Stimulated activated CD8-positive, alpha-beta memory T cell treated with anti-CD3 and anti-CD28 coated beads, Interleukin-7, amount 100 ng/mL, for 48 hours (primary cell): ENCODE data around the gene PIP.
"Not testable (repeated sequence)": the region's sequence is repeated elsewhere in the genome, so short reads cannot be mapped to it uniquely, and the experiment has no call there.

Experiments
- DNase-seq, 2 donors: peaks; one replicate each; pipeline ENCODE4 v3.0.0-alpha.2; 2020; ENCODE audit warnings: low read depth in 1 of 2; ENCODE audit errors: extremely low read depth in 1 of 2

PIP gene

DNA sequence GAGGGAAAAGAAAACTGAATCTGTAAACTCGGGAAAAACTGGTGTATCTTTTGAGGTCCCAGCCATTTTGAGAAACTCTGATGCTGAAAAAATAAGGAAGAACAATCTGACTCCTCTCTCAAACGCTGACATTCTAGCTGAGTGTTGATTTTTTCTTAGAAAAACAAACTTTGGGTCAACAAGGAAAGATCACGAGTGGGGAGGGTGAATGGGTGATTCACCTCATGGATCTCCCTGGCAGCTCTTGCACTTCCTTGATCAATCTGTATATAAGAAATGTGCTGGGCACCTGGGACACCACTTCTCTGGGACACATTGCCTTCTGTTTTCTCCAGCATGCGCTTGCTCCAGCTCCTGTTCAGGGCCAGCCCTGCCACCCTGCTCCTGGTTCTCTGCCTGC lies at the start of gene PIP:
TSS of gene PIP (plus strand) at position 297 of the 400 bp plus-strand sequence. CDS start at position 337, 40 bp downstream.
- DNase-seq = no peak

- DNase-seq = no peak
Measured at GRCh38 chr7:143085109-143085508, 46.8 kb upstream of the PIP start.

- DNase-seq = not testable (repeated sequence)
Measured at GRCh38 chr7:143085610-143086009, 46.3 kb upstream of the PIP start.

DNA sequence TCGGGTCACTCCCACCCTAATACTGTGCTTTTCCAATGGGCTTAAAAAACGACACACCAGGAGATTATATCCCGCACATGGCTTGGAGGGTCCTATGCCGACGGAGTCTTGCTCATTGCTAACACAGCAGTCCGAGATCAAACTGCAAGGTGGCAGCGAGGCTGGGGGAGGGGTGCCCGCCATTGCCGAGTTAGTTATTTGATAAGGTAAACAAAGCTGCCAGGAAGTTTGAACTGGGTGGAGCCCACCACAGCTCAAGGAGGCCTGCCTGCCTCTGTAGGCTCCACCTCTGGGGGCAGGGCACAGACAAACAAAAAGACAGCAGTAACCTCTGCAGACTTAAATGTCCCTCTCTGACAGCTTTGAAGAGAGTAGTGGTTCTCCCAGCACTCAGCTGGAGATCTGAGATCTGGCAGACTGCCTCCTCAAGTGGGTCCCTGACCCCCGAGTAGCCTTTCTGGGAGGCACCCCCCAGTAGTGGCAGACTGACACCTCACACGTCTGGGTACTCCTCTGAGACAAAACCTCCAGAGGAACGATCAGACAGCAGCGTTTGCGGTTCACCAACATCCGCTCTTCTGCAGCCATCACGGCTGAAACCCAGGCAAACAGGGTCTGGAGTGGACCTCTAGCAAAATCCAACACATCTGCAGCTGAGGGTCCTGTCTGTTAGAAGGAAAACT lies 43.2 kb upstream of the PIP start:
- not testable (repeated sequence) for DNase-seq

- no peak for DNase-seq
Measured at GRCh38 chr7:143096146-143096545, 35.7 kb upstream of the PIP start.

DNA sequence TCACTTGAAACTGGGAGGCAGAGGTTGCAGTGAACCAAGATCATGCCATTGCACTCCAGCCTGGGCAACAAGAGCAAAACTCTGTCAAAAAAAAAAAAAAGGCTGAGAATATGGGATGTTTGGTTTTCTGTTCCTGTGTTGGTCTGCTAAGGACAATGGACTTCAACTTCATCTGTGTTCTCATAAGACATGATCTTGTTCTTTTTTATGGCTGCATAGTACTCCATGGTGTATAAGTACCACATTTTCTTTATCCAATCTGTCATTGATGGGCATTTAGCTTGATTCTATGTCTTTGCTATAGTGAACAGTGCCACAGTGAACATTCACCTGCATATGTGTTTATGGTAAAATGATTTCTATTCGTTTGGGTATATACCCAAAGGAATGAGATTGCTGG lies 32.3 kb upstream of the PIP start:
- not testable (repeated sequence) for DNase-seq

- DNase-seq = no peak
Measured at GRCh38 chr7:143104759-143105158, 27.1 kb upstream of the PIP start.

DNA sequence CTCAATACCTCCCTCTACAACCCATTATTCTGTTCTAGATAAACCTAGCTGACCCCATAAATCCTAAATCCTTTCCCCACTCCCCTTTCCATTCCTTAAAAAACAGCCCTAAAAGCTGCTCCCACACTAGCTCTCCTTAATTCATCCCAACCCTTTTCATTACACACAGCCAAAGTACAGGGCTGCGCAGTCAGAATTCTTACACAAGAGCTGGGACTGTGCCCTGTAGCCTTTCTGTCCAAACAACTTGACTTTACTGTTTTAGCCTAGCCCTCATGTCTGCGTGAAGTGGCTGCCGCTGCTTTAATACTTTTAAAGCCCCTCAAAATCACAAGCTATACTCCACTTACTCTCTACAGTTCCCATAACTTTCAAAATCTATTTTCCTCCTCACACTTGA lies 23.9 kb upstream of the PIP start:
- not testable (repeated sequence) for DNase-seq

DNA sequence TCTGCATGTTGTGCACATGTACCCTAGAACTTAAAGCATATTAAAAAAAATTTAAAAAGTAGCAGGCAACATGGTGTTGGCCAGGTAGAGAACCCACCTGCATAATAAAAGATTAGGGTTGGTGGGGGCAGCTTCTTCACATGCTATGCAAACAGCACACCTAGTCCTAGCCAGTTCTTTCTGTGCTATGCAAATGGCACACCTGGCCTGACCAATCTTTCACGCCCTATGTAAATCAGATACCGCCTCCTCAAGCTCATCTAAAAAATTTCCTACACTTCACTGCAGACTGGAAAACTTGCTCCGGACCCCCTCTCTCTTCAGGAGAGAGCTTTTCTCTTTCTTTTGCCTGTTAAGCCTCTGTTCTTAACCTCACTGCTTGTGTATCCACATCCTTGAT lies 14.5 kb upstream of the PIP start:
- DNase-seq = no peak

DNA sequence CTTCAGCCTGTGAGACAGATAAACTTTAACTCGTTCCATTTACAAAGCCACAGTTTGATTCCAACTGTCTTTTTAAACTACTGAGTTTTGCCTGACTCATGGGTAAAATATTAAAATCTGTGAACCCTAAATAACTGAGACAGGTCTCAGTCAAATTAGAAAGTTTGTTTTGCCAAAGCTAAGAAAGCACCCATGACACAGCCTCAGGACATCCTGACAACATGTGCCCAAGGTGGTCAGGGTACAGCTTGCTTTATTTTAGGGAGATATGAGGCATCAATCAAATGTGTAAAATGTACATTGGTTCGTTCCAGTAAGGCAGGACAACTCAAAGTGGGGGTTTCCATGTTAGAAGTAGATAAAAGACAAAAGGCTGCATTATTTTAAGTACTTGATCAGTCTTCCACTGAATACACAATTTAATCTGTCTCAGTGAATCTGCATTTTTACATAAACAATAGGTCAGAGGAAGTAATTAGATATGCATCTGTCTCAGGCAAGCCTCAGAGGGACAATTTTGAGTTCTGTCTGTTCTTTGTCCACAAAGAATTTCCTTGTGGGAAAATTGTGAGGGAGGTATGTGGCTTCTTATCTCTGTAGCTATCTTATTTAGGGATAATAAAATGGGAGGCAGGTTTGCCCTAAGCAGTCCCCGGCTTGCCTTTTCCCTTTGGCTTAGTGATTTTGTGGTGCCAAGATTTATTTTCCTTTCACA lies 11.0 kb upstream of the PIP start:
- DNase-seq = no peak

GRCh38 chr7:143123326-143123725 lies 8.6 kb upstream of the PIP start:
- DNase-seq = not testable (repeated sequence)

DNA sequence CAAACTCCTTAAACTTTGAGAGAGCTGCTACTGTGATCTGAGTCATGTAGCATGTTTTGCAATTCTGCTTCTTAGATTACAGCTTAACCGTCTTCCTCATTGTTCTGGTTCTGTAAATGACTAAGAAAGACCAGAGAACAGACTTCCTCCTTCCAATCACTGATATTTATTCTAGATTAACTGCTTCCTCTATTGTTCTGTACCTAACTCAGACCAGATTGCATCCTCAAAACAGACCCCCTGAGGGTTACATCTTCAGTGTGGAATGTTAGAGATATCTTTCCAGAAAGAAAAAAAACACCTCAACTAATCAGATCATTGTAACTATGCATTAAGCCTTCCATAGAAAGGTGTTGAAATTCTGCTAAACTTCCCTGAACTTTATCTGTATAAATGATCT lies 5.7 kb upstream of the PIP start:
- DNase-seq = no peak

DNA sequence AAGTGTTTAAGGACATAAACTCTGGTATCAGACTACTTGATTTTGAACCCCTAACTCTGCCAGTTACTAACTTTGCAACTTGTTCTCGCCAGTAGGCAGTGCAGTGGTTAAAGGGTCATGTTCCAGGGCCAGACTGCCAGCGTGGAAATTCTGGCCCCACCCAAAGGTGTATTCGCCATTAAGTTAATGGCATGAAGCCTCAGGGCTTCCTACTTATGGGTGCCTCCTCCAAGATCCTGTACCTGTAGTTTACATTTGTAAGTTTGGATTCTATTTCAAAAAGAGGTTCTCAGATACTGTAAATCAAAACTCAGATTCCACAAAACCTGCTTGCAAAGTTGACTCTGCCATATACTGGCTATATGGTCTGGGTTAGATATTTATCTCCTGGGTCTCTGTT lies 2.8 kb upstream of the PIP start:
- no peak for DNase-seq

DNA sequence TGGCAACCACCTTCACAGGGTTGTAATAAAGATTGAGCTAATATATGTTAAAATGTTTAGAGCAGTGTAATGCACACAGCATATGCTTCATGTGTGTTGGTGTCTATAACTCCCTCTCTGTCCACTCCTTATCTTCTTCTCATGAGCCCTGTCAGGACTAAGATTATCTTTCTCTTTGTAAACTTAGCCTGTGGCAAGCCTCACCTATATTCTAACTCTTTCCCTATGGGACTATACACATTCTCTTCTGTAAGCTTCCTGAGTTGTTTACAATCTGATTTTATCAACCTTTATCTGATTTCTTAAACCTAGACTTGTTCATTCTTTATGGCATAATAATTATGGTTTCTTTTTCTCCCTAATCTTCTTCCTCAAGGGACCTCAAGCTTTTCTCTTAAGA lies 2.4 kb upstream of the PIP start:
- no peak for DNase-seq

- DNase-seq = no peak
Measured at GRCh38 chr7:143130541-143130940, 1.3 kb upstream of the PIP start.

DNA sequence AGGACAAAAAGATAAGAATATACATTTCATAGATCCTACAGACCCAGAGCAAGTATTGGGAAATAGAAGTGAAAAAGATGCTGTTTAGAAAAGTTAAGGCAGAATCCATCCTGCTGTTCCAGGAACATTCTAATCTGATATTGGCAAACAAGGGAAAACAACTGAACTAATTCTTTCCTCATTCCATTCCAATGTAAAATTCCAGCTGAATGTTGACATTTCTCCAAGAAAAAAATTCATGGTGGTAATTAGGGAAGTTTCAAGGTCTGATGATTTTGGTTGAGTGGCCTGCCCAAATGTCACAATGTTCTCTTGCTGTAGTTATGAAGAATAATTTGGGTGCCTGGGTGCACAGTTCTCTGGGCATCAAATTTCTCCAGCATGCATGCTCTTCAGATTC lies 15.2 kb downstream of the PIP start:
- no peak for DNase-seq

GRCh38 chr7:143148050-143148449 lies 16.2 kb downstream of the PIP start:
- DNase-seq = no peak

- no peak for DNase-seq
Measured at GRCh38 chr7:143148651-143149050, 16.8 kb downstream of the PIP start.

- DNase-seq = not testable (repeated sequence)
Measured at GRCh38 chr7:143150696-143151095, 18.8 kb downstream of the PIP start.

DNA sequence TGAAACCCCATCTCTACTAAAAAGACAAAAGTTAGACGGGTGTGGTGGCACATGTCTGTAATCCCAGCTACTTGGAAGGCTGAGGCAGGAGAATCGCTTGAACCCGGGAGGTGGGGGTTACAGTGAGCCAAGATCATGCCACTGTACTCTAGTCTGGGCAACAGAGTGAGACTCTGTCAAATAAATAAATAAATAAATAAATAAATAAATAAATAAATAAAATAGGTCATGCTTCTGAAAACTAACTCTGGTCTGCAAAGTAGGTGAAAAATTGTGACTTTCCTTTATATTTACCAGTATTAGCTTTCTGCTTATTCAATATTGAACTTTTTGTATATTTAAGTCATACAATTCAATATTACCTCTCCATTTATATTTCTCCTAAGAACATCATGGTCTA lies 26.7 kb downstream of the PIP start:
- DNase-seq = not testable (repeated sequence)

- DNase-seq = no peak
Measured at GRCh38 chr7:143171697-143172096, 39.8 kb downstream of the PIP start.

DNA sequence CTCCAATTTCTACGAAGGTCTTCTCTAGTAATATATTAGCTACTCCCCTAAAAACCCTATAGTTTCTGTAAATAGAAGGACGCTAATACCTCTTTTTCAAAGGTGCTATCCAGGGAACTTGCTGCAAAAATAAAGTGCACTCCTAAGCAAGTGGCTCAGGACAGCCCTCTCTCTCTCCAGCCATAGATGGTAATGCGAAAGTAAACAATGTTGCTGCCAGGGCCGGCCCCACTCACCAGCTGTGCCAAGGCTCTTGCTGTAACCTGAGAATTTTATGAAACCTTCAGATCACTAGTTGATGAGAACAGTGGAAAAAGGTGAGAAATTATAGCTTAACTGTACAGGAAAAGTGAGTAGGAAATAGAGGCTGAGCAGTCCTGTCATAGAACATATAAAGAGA lies 40.5 kb downstream of the PIP start:
- no peak for DNase-seq

DNA sequence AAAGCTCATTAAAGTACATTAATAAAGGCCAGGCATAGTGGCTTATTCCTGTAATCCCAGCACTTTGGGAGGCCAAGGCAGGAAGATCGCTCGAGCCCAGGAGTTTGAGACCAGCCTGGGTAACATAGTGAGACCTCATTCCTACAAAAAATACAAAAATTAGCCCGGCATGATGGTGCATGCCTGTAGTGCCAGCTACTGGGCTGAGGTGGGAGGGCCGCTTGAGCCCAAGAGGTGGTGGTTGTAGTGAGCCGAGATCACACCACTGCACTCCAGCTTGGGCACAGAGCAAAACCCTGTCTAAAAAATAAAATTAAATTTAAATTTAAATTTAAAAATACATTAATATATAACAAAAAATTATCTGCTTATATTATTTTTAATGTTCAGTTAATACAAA lies 44.3 kb downstream of the PIP start:
- DNase-seq = no peak
